ENCODE data around the gene SF3A2.

SF3A2 gene

GRCh38 chr19:2270157-2270422 is 33.5 kb downstream of the SF3A2 start:
- no peak for TF ChIP-seq CTCF (conservative IDR thresholded peaks at IDR 0.05; ENCODE audit: control insufficient read depth, insufficient read depth, low read depth, low read length)
- no peak for DNase-seq (ENCODE audit: low read depth)
- H3K4me3 ChIP-seq (ENCODE audit: control insufficient read depth, low read depth, low read length): peak overlapping the region; percentile 91

- DNase-seq (ENCODE audit: low read depth): peak; percentile 86
- TF ChIP-seq CTCF (conservative IDR thresholded peaks at IDR 0.05; ENCODE audit: control insufficient read depth, insufficient read depth, low read depth, low read length): no peak
- H3K4me3 ChIP-seq (ENCODE audit: control insufficient read depth, low read depth, low read length): peak overlapping the region; percentile 91
Measured at GRCh38 chr19:2270423-2271233, 34.0 kb downstream of the SF3A2 start.

- no peak for TF ChIP-seq CTCF (conservative IDR thresholded peaks at IDR 0.05; ENCODE audit: control insufficient read depth, insufficient read depth, low read depth, low read length)
- peak overlapping the region; percentile 91 for H3K4me3 ChIP-seq (ENCODE audit: control insufficient read depth, low read depth, low read length)
- peak; percentile 94 for DNase-seq (ENCODE audit: low read depth)
Measured at GRCh38 chr19:2271234-2272103, 34.8 kb downstream of the SF3A2 start.

- peak; percentile 54 for TF ChIP-seq CTCF (conservative IDR thresholded peaks at IDR 0.05; ENCODE audit: control insufficient read depth, insufficient read depth, low read depth, low read length)
- peak; percentile 73 for DNase-seq (ENCODE audit: low read depth)
Measured at GRCh38 chr19:2273356-2274184, 36.9 kb downstream of the SF3A2 start.

GRCh38 chr19:2274185-2274711 is 37.6 kb downstream of the SF3A2 start:
- H3K4me3 ChIP-seq (ENCODE audit: control insufficient read depth, low read depth, low read length): no peak overlapping the region
- no peak for TF ChIP-seq CTCF (conservative IDR thresholded peaks at IDR 0.05; ENCODE audit: control insufficient read depth, insufficient read depth, low read depth, low read length)
- DNase-seq (ENCODE audit: low read depth): no peak

More at GRCh38 chr19:2273356-2274184, 36.9 kb downstream of the SF3A2 start:
- H3K4me3 ChIP-seq (ENCODE audit: control insufficient read depth, low read depth, low read length): peak overlapping the region; percentile 19

GRCh38 chr19:2274931-2275535 is 38.4 kb downstream of the SF3A2 start:
- DNase-seq (ENCODE audit: low read depth): peak; percentile 76
- H3K4me3 ChIP-seq (ENCODE audit: control insufficient read depth, low read depth, low read length): no peak overlapping the region
- peak; percentile 76 for TF ChIP-seq CTCF (conservative IDR thresholded peaks at IDR 0.05; ENCODE audit: control insufficient read depth, insufficient read depth, low read depth, low read length)
